CD4-positive, alpha-beta T cell treated with Interleukin-4 for 1 hour (primary cell): Measurements from ENCODE around the gene PET100.

Experiments used
- DNase-seq, 2 donors: peaks; one replicate each; pipeline ENCODE4 v3.0.0-alpha.2; 2020 to 2022

PET100 gene, protein sequence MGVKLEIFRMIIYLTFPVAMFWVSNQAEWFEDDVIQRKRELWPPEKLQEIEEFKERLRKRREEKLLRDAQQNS

DNA sequence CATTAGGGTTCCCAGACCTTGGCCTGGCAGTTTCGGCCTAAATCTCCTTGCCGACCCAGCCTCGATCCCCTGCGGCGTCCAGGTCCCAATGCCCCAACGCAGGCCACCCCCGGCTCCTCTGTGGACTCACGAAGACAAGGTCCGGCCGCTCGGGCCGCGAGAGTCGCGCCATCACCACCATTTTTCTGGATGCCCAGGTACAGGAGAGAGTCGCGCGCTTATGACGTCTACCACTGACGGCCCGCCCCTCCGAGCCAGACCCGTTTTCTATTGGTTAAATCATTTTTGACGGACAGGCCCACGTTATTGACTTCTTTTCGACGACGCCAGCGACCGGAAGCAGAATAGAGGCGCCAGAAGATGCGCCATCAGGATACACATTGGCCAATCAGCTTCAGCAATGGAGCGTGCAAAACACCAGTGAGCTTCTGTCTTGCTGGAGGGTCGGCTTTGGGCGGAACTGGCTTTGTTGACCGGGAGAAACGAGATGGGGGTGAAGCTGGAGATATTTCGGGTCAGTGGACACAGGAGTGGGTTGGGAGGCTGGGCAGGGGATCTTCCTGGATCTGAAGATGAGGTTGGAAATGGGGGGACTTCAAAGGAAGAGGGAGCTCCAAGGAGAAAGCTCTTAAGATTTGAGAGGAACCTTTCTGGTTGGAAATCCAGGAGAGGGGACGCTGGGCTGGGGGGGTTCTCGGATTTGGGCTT is at the start of gene PET100, which contains the start of gene XAB2:
TSS of gene PET100 (plus strand) at position 447 of the 708 bp plus-strand sequence. CDS start at position 488, 41 bp downstream.
TSS of gene XAB2 (minus strand) at position 199 of the 708 bp plus-strand sequence. CDS start at position 181, 18 bp downstream.
- DNase-seq: peak; percentile 99

DNA sequence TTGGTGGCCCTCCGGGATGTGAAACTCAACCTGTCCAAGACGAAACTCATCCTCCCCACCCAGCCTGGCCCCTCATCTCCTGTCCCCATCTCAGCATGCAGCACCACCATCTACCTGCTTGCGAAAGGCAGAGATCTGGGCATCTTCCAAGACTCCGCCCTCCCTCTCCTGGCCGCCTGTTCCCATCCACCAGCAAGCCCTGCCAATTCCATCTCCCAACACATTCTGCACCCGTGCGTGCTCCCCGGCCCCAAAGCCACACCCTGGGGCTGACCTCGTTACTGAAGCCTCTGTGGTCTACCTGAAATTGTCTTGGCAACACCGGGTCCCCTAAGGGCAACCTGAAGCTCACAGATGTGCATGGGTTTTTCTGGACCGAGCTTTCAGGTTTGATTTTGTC is 47.1 kb upstream of the PET100 start:
- DNase-seq: no peak

DNA sequence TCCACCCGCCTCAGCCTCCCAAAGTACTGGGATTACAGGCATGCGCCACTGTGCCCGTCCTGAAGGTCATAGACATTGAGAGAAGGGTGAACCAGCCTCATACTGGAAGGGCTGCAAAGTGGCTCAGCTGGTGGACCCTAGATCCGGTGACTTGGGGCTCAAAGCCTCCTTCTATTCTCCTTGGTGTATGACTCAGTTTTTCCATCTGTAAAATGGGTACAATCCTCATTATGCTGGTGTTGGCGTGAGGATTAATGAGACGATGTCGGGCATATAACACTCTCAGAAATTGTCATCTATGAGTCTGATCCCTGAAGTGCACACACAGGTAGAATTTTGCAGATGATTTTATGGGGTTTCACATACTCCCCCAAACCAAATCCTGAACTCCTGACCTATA is 39.8 kb upstream of the PET100 start:
- no peak for DNase-seq

DNA sequence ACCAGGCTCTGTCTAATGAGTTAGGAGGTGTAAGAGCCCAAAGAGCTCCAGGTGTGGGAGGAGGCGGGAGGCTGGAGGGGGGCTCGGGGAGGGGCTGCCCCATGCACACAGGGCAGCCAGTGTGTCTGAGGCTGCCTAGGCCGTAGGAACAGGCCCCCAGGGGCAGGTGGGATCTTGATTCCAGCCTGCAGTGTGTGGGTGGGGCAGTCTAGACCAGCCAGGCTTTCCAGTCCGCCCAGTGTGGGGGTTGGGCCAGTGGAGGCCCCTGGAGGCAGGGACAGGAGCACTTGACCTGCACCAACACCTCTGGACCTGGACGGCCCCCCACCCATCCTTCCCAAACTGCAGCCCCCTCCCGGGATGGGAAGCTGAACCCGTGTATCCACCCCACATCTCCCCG is 39.3 kb upstream of the PET100 start:
- DNase-seq: no peak

DNA sequence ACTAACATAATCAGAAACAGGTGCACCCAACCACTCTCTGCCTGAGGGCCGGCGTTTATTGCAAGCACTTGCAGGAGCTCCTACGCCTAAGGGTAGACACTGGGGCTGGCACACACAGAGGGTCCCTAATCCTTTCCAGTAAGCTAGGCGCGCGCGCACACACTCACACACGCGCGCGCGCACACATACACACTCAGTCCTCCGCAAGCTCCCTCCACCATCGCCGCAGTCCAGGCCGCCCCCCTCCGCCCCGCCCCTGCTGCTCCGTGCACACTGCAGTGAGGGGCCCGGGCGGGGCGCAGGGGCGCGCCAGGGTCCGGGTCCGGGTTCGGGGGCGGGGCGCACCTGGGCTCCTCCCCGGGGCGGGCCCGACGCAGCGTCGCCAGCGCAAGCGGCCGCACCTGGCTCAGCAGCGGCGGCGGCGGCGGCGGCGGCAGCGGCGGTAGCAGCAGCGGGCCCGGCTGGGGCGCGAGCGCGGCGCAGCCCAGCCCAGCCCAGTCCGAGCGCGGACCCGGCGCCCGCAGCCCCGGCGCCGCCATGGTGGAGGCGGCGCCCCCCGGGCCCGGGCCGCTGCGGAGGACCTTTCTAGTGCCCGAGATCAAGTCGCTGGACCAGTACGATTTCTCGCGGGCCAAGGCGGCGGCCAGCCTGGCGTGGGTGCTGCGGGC is 34.0 kb upstream of the PET100 start, which contains the start of gene CAMSAP3:
TSS of gene CAMSAP3 (plus strand) at position 398 of the 668 bp plus-strand sequence. CDS start at position 538, 140 bp downstream.
- DNase-seq: peak; percentile 33 to 40

DNA sequence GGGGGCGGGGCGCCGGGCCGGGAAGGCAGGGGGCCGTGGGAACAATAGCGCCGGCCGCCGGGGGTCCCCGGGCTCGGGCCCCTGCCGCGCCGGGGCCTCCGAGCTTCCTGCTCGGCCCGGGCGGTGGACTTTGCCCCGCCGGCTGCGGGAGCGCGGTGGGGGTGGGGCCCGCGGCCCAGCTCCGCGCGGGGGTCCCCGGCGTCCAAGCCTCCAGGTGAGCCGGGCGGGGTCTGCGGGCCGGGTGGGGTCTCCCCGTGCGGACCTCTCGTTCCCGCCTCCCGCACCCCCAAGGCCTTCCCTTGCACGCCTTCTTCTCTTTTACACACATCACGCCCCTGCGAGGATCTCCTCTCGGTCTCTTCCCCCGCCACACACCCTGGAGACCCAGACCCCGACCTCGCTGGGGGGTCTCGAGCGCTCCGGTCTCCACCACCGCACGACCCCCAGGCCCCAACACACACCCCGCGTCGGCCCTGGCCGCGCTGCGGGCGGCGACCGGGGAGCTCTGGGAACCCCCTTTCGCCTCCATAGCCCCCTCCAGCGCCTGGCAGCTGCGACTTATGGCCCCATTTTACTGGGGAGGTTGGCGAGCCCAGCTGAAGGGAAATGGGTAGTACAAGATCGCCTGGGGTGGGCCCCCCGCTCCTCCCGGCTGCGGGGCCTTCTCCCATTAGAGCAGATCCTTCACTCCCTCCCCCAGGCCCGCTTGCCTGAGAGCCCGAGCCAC is 33.2 kb upstream of the PET100 start:
- DNase-seq: no peak

DNA sequence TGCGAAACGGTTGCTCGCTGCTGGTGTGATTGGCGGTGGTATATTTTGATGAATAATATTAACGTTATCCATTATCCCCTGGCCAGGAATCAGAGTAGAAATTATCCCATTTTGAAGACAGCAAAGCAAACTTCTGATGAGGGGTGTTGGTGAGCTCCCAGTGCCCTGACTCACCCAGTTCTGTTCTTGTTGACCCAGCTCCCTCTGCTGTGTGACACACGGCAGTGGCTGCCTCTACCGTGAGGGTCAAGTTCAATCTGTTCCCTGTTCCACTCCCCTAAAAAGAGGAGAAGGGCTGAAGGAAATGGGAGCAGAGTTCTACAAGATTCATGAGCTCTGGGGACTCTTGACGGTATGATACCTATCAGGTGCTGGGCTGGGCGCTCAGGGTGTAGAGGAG is 31.9 kb upstream of the PET100 start:
- no peak for DNase-seq

DNA sequence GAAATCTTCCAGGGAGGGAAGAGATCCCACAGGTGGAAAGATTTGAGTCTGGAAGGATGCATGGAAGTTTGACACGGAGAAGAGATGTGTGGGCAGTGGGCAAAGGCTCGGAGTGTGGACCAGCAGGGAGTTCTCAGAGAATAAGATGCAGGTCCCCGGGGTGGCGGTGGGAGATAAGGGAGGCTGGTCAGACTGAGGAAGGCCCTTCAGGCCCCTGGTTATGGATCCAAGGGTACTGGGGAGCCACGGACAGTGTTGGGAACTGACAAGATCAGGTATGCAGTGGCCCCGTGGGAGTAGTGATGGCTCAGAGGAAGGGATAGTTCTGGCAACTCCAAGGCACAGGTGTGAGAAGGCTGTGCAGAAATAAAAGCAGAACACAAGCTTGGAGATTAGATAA is 31.4 kb upstream of the PET100 start:
- DNase-seq: no peak

DNA sequence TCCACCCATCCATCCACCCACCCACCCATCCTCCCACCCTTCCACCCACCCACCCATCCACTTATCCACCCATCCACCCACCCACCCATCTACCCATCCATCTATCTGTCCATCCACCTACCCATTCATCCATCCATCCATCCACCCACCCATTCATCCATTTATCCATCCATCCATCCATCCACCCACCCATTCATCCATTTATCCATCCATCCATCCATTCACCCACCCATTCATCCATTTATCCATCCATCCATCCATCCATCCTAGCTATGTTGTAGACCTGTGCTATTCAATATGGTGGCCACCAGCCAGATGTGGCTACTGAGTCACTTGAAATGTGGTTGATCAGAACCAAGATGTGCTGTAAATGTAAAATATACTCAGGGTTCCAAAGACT is 28.9 kb upstream of the PET100 start:
- DNase-seq: no peak

DNA sequence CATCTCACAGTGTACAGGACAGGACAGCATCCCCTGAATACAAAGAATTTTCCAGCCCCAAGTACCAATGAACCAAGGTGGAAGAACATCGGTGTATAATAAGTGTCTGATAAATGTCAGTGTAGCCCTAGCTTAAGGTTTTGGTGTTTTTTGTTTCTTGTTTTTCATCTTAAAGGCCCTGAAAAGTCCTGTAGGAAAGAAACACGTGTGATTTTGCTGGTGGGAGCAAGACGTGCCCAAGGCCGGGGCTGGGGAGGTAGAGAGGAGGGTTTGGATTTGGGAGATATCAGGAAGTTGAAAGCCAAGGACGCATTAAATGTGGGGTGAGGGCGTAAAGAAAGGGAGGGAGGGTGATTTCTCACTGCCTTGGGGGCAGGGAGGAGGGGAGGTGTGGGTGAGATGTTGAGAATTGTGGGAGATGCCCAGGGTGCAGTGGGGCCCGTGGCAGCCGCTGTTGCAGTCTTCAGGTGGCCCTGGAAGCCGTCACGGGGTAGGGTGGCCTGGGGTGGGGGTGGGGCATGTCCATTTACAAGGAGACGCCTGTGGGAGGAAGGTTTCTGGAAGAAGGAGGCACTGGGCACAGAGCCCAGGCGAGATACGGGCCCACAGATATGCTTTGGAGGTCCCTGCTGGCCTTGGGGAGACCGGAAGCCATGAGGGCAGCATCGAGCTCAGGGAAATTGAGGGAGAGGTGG is 27.2 kb upstream of the PET100 start:
- no peak for DNase-seq

DNA sequence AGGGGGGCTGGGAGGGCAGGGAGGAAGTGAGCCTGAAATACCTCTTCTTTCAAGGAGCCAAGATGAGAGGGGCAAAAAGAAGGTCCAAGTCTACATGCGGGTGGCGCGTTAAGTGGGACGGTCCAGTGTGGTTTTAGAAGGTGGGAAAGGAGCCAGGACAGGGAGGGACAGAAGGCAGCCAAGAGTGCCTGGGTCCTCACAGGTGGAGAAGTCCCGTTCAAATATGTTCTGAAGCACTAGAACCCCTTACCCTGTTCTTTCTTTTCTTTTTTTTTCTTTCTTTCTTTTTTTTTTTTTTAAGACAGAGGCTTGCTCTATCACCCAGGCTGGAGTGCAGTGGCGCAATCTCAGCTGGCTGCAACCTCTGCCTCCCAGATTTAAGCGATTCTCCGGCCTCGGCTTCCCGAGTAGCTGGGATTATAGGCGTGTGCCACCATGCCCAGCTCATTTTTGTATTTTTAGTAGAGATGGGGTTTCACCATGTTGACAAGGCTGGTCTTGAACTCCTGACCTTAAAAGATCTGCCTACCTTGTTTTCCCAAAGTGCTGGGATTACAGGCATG is 26.6 kb upstream of the PET100 start:
- no peak for DNase-seq

DNA sequence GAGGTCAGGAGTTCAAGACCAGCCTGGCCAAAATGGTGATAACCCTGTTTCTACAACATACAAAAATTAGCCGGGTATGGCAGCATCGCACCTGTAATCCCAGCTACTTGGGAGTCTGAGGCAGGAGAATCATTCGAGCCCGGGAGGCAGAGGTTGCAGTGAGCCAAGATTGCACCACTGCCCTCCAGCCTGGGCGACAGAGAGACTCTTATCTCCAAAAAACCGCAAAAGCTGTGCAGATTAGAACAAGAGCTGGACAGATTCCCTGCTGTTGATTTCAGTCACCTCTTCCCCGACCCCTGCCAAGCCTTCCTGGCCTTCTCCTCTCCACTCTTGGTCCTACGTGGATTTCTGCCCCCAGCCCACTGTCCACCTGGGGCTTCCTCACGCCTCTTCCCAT is 25.7 kb upstream of the PET100 start:
- no peak for DNase-seq

DNA sequence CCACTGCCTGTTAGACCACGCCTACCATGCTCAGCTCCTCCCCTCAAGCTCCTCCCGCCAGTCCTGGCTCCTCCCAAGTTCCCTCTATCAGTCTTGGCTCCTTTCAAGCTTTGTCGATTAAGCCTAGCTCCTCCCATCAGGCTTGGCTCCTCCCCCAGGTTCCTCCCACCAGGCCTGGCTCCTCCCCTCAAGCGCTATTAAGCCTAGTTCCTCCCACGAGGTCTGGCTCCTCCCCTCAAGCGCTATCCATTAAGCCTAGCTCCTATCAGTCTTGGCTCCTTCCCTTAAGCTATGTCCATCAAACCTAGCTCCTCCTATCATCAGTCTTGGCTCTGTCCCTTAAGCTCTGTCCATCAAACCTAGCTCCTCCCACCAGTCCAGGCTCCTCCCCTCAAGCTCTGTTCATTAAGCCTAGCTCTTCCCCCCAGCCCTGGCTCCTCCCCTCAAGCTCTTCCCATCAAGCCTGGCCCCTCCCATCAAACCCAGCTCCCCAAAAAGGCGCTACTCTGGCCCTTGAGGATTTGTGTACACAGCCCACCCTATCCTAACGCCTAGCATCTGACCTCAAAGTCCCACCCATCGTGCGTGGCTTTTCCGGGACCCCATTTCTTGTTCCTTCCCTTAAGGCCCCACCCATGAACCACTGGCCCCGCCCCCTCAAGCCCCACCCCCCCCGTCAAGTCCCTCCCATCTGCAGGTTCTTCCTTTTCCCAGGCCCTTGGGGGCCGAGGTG is 23.9 kb upstream of the PET100 start:
- peak; percentile 25 to 39 for DNase-seq

DNA sequence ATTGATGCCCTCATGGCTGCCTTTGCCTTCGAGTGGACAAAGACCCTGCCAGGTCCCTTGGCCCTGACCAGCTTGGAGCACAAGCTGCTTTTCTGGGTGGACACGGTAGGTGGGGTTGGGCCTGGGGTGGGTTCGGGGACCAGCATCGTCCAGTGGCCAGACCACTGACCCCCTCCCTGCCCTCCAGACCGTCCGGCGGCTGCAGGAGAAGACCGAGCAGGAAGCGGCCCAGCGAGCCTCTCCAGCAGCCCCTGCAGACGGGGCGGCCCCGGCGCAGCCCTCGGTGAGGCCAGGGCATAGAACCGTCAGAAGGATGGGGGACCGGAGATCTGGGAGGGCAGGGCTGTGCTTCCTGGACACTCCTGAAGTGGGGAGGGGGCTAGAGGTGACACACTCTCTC is 23.3 kb upstream of the PET100 start:
- DNase-seq: no peak

DNA sequence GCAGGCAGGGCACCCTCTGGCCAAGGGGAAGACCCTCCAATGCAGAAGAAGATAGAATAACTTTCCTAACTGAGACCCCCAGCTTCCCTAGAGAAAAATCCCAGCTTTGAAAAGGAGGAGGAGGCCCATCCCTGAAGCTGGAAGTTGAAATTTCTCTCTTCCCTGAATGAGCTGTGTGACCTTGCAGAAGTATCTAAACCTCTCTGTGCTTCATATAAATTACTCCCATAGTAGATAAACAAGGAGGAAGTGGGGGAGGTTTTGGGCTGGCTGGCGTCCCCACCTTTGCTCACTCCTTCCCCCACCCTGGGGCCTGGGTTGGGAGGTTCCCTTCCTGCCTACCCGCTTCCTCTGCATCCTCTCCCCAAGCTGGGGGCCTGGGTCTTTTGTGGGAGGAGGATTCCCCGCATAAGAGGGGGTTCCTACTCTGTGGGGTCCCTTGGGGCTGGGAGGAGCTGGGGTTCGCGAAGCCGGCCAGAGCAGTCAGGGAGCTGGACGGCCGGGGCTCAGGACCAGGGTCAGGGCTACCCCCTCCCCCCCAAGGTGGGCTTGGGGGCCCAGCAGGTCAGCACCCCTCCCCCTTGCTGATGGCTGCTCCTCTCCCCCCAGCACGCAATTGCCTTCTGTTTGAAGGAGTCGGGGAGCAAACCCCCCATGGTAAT is 22.2 kb upstream of the PET100 start:
- no peak for DNase-seq

DNA sequence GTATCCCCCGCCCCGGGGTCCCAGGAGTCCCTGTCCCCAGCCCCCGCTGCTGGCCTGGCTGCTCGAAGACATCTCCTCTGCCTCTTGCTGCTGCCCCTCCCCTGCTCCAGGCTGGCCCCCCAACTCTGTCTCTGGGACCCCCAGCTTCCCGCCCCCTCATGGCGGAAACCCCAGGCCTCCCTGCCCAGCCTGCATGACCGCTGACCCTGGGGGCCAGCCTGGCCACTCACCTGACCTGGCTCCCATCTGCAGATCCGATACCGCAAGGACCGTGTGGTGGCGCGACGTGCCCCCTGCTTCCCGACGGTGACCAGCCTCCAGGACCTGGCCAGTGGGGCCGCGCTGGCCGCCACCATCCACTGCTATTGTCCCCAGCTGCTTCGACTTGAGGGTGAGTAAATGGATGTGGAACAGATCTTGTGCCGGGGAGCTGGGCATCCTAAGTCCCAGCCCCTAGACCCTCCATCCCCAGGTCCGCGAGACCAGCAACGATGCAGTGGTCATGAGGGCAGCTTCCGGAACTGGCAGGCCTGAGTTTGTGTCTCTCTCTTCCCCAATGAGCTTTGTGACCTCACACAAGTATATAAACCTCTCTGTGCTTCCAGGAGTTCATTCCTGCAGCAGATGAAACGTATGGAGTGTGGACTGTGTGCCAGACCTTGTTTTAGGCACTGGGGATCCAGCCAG is 21.6 kb upstream of the PET100 start:
- no peak for DNase-seq

DNA sequence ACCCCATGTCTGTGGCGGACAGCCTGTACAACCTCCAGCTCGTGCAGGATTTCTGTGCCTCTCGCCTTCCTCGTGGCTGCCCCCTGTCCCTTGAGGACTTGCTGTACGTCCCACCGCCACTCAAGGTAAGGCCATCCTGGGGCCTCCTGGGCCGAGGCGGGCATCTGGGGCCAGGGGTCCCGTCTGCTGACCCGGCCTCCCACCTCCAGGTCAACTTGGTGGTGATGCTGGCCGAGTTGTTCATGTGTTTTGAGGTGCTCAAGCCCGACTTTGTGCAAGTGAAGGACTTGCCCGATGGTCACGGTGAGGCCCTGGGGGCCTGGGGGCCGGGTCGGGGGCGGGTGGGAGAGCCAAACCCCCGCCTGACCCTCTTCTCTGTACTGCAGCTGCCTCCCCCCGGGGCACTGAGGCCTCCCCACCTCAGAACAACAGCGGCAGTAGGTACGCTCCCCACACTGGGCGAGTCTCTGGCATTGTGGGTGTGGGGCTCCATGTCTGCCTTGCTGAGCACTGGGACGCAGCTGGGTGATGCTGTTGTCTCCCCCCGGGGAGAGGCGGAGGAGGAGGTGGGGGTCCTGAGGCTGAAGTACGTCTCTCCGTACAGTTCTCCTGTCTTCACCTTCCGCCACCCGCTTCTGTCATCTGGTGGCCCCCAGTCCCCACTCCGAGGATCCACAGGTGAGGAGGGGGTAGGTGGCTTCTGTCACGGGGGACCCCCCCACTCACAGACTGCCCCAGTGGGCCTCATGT is 18.9 kb upstream of the PET100 start:
- DNase-seq: no peak

DNA sequence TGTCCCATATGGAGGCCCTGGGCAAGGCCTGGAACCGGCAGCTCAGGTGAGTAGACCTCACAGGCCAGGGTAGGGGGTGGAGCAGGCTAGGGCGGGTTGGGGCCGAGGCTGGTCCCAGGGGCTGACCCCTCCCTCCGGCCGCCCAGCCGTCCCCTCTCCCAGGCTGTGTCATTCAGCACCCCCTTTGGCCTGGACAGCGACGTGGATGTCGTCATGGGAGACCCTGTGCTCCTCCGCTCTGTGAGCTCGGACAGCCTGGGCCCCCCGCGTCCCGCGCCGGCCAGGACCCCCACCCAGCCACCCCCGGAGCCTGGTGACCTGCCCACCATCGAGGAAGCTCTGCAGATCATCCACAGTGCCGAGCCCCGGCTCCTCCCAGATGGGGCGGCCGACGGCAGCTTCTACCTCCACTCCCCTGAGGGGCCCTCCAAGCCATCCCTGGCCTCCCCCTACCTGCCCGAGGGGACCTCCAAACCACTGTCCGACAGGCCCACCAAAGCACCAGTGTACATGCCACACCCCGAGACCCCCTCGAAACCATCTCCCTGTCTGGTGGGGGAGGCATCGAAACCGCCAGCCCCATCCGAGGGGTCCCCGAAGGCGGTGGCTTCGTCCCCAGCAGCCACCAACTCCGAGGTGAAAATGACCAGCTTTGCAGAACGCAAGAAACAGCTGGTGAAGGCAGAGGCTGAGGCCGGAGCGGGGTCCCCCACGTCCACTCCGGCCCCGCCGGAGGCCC is 17.9 kb upstream of the PET100 start:
- DNase-seq: no peak
